ENCODE data around the gene ICE1.
A peak's percentile ranks its signal among the peaks of the same experiment; 100 is the strongest.
"Not testable (repeated sequence)": the region's sequence is repeated elsewhere in the genome, so short reads cannot be mapped to it uniquely, and the experiment has no call there.

ICE1 gene

GRCh38 chr5:5492087-5492933, 69.8 kb downstream of the ICE1 start:
- DNase-seq: peak; percentile 56

- not testable (repeated sequence) for DNase-seq
Observed at GRCh38 chr5:5492934-5493271, 70.4 kb downstream of the ICE1 start.

DNA sequence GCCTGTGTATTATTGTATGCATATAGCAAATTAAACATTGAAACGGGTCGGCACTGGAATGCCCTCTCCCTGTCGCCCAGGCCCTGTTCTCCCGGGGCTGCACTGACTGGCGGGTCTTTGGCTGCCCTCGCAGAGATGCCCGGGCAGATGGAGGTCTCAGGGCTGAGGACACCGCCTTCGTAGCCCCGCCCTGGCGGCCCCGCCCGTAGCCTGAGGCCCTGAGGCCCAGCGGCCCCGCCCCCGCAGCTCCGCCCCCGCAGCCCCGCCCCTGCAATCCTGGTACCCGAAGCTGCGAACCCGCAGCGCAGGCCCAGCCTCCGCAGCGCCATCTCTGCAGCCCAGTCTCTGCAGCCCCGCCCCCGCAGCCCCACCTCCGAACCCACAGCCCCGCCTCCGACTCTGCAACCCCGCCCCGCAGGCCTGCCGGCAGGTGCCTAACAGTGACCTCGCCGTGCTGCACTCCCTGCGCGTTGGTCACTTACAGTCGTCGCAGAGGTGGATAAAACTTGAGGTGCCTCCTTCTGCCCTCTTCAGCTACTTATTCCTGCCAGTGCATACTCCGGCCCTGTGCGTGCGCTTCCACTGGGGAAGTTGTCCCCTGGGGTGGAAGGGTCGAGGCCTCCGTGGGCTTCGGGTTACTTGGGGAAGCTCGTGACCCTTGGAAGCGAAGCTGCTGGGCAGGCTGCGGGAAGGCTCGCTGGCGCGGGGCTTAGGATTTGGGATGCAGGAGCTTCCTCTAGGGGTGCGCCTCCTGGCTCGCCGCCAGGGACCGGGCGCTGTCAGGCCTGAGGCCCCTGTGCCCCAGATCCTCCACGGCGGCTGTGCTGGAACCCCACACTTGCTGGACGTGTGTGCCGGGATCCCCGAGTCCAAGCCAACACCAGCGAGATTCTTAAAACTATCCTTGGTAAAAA, 72.3 kb downstream of the ICE1 start:
- DNase-seq: peak; percentile 80

GRCh38 chr5:5497152-5497788, 74.8 kb downstream of the ICE1 start:
- peak; percentile 38 for DNase-seq

- no peak for DNase-seq
Observed at GRCh38 chr5:5499442-5499841, 77.0 kb downstream of the ICE1 start.

- no peak for DNase-seq
Observed at GRCh38 chr5:5504325-5504724, 81.8 kb downstream of the ICE1 start.

DNA sequence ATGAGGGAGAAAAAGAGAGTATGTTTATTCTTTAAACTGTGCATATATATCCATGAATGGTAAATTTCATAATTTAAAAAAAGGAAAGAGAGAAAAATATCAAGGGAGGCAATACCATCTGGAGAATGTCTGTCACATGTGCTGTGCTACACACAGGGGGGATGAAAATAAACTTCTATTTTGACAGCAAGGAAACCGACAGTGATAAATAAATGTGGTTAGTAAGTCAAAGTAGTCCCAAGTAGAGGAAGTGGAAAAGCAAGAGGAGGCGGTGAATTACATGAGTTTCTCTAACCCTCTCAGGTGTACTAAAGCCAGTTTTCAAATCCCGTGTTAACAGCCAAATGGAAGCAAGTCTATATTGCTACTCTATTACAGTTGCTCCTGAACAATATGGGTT, 83.3 kb downstream of the ICE1 start:
- no peak for DNase-seq

DNA sequence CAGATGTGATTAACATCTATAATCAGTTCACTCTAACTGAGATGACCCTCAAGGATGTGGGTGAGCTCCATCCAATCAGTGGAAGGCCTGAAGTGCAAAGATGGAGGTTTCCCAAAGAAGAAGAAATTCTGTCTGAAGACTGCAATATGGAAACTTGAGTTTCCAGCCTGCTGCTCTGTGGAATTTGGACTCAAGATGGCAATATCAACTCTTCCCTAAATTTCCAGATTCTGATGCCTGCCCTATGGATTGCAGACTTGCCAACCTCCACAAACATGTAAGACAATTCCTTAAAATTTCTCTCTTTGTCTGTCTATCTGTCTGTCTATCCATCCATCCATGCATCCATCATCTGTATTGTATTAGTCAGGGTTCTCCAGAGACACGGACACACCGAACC, 85.9 kb downstream of the ICE1 start:
- no peak for DNase-seq

DNA sequence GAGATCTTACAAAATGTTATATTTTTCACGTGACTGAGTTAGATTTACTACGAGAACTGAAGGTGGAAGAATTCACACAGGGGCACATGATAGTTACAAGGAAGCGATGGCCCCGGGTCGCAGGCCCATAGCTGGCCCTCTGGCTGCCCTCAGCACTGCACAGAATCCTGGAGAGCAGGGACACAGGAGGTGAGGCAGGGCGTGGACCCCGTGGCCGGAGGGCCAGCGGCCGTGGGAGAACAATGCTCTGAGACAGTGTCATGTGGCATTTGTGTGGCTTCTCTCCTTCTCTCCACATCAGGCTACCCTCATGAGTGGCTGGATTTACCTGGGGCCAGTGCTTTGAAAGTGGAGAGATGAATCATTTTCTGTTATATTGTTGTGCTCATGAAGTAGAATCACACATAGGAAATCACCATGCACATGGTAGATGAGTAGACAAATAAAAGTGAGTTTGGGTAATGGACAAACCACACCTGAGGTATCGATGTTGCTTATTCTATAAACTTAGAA, 89.5 kb downstream of the ICE1 start:
- DNase-seq: no peak

DNA sequence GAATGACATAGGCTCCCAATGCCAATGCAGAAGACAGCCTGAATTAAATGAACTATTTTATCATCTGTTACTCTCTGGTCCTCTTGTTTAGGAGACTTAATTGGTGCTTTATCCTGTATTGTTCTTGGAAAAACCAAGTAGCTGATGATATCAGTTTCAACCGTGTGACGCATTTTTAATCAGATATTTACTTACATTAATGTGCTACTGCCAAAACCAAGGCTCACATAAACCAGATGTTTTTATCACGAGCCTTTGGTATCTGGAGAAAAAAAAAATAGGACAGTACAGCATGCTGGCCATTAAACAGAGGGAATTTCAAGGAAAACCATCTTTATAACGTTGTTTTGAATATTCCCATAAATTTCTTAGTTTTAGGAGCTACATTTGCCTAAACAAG, 90.1 kb downstream of the ICE1 start:
- no peak for DNase-seq

GRCh38 chr5:5520622-5521021, 98.1 kb downstream of the ICE1 start:
- DNase-seq: not testable (repeated sequence)

GRCh38 chr5:5521029-5521428, 98.6 kb downstream of the ICE1 start:
- no peak for DNase-seq

GRCh38 chr5:5521478-5521877, 99.0 kb downstream of the ICE1 start:
- DNase-seq: no peak

GRCh38 chr5:5522336-5522735, 99.9 kb downstream of the ICE1 start:
- no peak for DNase-seq

DNA sequence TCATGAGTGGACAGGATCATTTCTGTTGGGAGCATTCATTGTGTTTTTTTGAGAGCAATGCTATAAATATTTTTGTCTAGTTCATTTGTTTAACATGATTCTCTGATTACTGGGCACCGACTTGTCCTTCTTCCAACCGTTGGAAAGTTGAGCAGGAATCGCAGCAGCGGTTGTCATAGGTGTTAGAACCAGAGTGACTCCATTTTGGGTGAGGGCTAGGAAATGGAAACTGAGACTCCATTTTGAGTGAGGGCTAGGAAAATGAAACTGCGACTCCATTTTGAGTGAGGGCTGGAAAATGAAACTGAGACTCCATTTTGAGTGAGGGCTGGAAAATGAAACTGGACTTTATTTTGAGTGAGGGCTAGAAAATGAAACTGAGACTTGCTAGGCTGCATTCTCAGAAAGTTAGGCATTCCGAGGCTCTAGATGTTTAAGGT, 100.6 kb downstream of the ICE1 start:
- DNase-seq: peak; percentile 71

GRCh38 chr5:5524327-5524726, 101.8 kb downstream of the ICE1 start:
- no peak for DNase-seq

- DNase-seq: no peak
Observed at GRCh38 chr5:5531371-5531770, 108.9 kb downstream of the ICE1 start.

DNA sequence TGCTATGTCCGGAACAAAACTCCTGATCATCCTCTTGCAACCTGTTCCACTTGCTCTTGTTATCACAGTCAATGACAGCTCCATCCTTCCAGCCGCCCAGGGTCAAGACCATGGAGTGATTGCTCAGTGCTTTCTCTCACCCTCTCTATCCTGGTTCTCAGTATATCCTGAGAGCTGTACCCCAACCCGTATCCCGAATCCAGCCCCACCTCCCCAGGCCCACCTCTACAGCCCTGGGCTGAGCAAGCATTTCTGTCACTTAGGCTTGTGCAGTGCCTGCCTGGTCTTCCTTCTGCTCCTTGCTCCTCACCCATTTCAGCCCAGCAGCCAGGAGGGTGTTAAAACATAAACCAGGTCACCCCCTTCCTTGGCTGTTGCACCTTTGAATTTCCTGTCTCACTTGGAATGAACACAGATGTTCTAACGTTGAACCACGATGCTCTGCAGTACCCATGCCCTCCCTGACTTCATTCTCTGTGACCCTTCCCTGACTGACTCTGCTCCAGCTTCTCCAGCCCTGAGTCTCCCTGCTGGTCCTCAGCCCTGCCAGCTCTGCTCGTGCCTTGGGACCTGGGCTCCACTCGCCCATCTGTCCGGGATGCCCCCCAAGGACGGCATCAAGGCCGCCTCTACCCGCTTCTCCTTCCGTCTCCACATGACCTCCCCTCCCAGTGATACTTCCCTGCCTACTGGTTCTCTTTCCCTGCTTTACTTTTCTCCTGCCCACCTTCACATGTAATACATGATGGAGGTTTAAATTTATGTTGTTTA, 110.0 kb downstream of the ICE1 start:
- DNase-seq: no peak

DNA sequence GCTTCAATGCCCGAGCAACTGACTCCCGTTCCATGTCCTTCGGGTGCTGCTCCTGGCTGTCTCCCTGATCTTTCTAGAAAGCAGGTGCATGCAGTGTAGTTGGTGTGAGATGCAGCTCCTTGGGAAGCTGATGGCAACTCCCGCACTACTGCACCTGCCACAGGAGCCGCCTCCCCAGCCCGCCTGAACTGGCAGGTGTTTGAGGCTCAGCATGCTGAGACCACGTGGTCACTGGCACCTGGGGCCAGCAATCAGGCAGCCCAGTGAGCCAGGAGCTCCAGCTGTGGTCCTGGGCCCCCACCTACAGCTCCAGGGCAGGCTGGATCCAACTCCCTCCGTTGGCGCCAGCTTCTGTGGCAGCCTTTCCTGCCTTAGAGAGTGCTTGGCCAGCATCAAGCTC, 111.5 kb downstream of the ICE1 start:
- no peak for DNase-seq

- no peak for DNase-seq
Observed at GRCh38 chr5:5534333-5534732, 111.9 kb downstream of the ICE1 start.

DNA sequence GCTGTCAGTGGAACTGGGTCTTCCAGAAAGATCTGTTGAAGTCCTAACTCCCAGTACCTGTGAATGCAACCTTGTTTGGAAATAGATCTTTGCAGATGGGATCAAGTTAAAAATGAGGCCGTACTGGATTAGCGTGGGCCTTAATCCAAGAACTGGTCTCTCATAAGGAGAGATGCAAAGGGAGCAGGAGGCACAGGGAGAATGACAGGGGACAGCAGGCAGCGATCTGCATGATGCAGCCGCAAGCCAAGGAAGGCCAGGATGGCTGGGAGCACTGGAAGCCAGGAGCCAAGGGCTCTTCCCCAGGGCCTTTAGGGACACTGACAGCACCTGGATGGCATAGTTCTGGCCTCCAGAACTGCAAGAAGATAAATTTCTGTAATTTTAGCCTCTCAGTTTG, 114.4 kb downstream of the ICE1 start:
- no peak for DNase-seq

GRCh38 chr5:5537426-5537825, 114.9 kb downstream of the ICE1 start:
- no peak for DNase-seq

- DNase-seq: no peak
Observed at GRCh38 chr5:5539590-5539989, 117.1 kb downstream of the ICE1 start.

Measured in activated CD4-positive, alpha-beta T cell treated with anti-CD3 and anti-CD28 coated beads, Interleukin-2, amount 50 U/mL, for 16 hours (primary cell).